Suprapubic skin (tissue), 4 donors: ENCODE results near the gene RGS7. TPM values are rescaled to one million over a fixed set of nuclear protein-coding genes. Genes with fewer than 3 reads are reported as not detected.

Source experiments
- DNase-seq, 2 donors: peaks; one replicate each; pipeline ENCODE4 v3.0.0-alpha.2; 2019; ENCODE audit warnings: low spot score in 2 of 2
- H3K27ac ChIP-seq: fragments of 200-600 bp; sonication (generic); one replicate; pipeline ENCODE4 v1.5.1; 2019
- H3K27me3 ChIP-seq: fragments of 200-600 bp; sonication (generic); one replicate; pipeline ENCODE4 v1.5.1; 2019
- H3K36me3 ChIP-seq: fragments of 200-600 bp; sonication (generic); one replicate; pipeline ENCODE4 v1.5.1; 2019
- H3K4me1 ChIP-seq: fragments of 200-600 bp; sonication (generic); one replicate; pipeline ENCODE4 v1.5.1; 2019
- H3K4me3 ChIP-seq: fragments of 200-600 bp; sonication (generic); one replicate; pipeline ENCODE4 v1.5.1; 2019; ENCODE audit warnings: mild to moderate bottlenecking
- H3K9me3 ChIP-seq: fragments of 200-600 bp; sonication (generic); one replicate; pipeline ENCODE4 v1.5.1; 2019
- CTCF ChIP-seq, 2 donors: fragments of 200-600 bp in 1 of 2; fragments of 450-650 bp in 1 of 2; sonication (generic) in 1 of 2; IDR thresholded peaks; one replicate each; pipeline ENCODE4 v1.5.1; 2016 to 2019; ENCODE audit warnings: antibody characterized with exemption in 2 of 2, mild to moderate bottlenecking in 1 of 2, moderate library complexity in 1 of 2
- EP300 ChIP-seq: sonication (generic); formaldehyde crosslinking; IDR thresholded peaks from one replicate; pipeline ENCODE4 v1.6.1; 2017; ENCODE audit warnings: antibody characterized with exemption
- POLR2A ChIP-seq, 2 donors: fragments of 450-650 bp; IDR thresholded peaks; one replicate each; pipeline ENCODE4 v1.6.1; 2017; ENCODE audit warnings: antibody characterized with exemption in 2 of 2, mild to moderate bottlenecking in 2 of 2, moderate library complexity in 2 of 2
- POLR2AphosphoS5 ChIP-seq, 3 donors: sonication (generic); formaldehyde crosslinking; IDR thresholded peaks; one replicate each; pipeline ENCODE4 v1.6.1; 2017; ENCODE audit warnings: antibody characterized with exemption in 3 of 3
- WGBS: methylation state at CpG from one replicate; pipeline ENCODE4 v1.1.5; 2018; 5-methylcytosine and 5-hydroxymethylcytosine counted together
- total RNA-seq, 4 donors: library from RNA; depleted of rRNA; stranded (reverse); fragments of >200 nt; gene quantifications; one replicate each; pipeline ENCODE4 v1.1.0, GENCODE V29; 2016

RGS7 gene
- total RNA-seq, 4 donors from 2014 or later, result not detected

DNA sequence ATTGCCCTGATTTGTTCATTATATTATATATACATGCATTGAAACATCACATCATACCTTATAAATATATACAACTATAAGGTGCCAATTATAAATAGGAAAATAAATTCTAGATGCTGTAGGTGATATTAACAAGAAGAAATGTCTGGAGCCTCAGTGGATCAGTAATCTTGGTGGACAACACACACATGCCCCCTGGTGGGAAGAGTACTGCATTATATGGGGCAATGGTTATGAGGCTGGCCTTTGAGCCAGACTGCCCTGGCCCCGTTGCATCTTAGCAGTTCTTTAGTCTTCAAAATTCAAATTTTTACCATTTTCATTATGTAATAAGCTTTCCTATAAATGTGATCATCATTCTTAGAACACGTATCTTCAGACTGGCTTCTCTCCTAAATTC is 410.1 kb downstream of the RGS7 start:
- no peak for DNase-seq
- H3K27ac ChIP-seq, result no peak overlapping the region

DNA sequence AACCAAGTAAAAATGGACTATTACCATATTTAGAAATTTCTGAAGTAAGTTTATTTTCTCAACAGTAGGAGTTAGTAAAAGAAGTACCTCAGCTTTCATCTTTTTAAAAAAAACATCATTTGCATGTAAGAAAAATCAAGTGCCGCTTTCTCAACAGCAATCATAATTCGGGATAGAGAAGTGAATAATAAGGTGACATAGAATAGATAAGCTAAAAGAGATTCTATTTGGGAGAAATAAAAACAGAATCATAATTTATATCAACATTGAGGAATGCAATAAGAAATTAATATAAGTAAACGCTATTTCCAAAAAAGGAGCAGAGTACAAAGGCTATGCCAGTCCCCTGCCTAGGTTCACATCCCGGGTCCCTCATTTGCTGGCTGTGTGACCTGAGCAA is 414.1 kb downstream of the RGS7 start:
- no peaks in the 10 kb centered on the region for H3K4me1 ChIP-seq
- TF ChIP-seq EP300 (no peak), CTCF (IDR thresholded peaks at IDR 0.05) (no peak), POLR2A (IDR thresholded peaks at IDR 0.05) (no peak), POLR2AphosphoS5 (IDR thresholded peaks at IDR 0.05) (no peak)
- no peaks in the 10 kb centered on the region for H3K36me3 ChIP-seq
- H3K27me3 ChIP-seq, result no peaks in the 10 kb centered on the region
- 91% methylated on average over 4 of the region's 4 CpGs for WGBS
- no peak for DNase-seq
- no peak overlapping the region for H3K27ac ChIP-seq
- H3K9me3 ChIP-seq, result peaks cover under 1% of the 10 kb centered on the region
- H3K4me3 ChIP-seq, result no peak overlapping the region

More for the DNA sequence above, 410.1 kb downstream of the RGS7 start:
- Histone ChIP-seq H3K4me3 (no peak overlapping the region), H3K4me1 (no peaks in the 10 kb centered on the region), H3K36me3 (no peaks in the 10 kb centered on the region), H3K9me3 (no peaks in the 10 kb centered on the region), H3K27me3 (no peaks in the 10 kb centered on the region)
- 72% methylated on average over 2 of the region's 2 CpGs for WGBS
- TF ChIP-seq EP300, result no peak
- TF ChIP-seq POLR2A (IDR thresholded peaks at IDR 0.05), result no peak
- no peak for TF ChIP-seq CTCF (IDR thresholded peaks at IDR 0.05)
- TF ChIP-seq POLR2AphosphoS5 (IDR thresholded peaks at IDR 0.05), result no peak

DNA sequence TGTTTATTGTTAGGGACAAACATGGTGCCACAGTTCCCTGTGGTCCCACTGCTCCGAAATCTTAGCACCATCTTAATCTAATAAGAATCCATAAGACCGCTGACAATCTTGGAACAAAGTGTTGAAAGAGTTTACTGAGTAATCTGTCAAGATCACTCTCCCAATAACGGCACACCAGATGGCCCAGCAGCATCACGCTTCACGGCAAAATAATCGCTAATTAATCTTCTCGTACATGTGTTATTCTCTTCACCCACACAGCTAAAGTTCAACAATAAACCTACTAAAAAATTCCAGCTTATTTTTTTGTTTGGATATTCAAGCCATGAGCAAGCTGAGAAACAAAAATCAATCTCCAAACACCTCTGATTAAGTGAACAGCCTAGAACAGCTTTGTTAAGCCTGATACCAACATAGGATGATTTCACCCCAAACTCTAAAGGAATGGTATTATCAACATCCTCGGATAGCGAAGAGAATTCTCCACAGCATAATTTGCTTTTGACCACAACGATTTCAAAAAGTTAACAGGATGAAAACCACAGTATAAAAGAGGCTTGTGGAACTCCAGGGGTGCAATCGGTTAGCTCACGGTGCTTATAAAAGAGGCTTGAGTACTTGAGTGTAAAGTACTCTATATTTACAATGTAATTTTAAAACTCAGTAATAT is 415.2 kb downstream of the RGS7 start:
- Histone ChIP-seq H3K36me3 (no peaks in the 10 kb centered on the region), H3K27ac (no peak overlapping the region), H3K27me3 (no peaks in the 10 kb centered on the region), H3K4me1 (no peaks in the 10 kb centered on the region), H3K4me3 (no peak overlapping the region), H3K9me3 (peaks cover 11% of the 10 kb centered on the region)
- WGBS, result 74% methylated on average over 12 of the region's 12 CpGs
- no peak for DNase-seq
- no peak for TF ChIP-seq EP300
- TF ChIP-seq CTCF (IDR thresholded peaks at IDR 0.05), result no peak
- no peak for TF ChIP-seq POLR2A (IDR thresholded peaks at IDR 0.05)
- no peak for TF ChIP-seq POLR2AphosphoS5 (IDR thresholded peaks at IDR 0.05)

GRCh38 chr1:240936911-240937668 is 419.9 kb downstream of the RGS7 start:
- WGBS, result 91% methylated on average over 11 of the region's 11 CpGs
- Histone ChIP-seq H3K36me3 (no peaks in the 10 kb centered on the region), H3K9me3 (peaks cover 12% of the 10 kb centered on the region), H3K27ac (no peak overlapping the region), H3K27me3 (no peaks in the 10 kb centered on the region), H3K4me3 (no peak overlapping the region), H3K4me1 (no peaks in the 10 kb centered on the region)
- TF ChIP-seq POLR2AphosphoS5 (IDR thresholded peaks at IDR 0.05) (no peak), EP300 (no peak), CTCF (IDR thresholded peaks at IDR 0.05) (no peak), POLR2A (IDR thresholded peaks at IDR 0.05) (no peak)
- no peak for DNase-seq

DNA sequence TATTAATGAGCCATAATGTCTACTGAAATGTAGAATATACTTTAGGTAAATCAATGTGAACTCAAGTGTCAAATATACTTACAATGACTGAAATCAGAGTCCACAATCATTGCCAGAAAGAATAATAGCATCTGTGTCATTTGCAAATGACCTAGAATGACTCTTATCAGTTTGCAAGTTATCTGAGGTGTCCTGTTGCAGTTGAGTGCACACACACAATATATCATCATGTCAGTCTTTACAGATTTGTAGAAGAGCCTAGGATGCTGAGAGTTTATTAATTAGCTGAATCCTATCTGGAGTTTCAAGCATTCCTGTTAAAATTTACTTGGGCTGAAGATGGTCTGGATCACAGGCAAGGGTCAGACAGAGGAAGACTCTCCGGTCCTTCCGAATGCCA is 421.1 kb downstream of the RGS7 start:
- Histone ChIP-seq H3K9me3 (peaks cover 18% of the 10 kb centered on the region), H3K4me1 (no peaks in the 10 kb centered on the region), H3K36me3 (no peaks in the 10 kb centered on the region), H3K27me3 (no peaks in the 10 kb centered on the region), H3K4me3 (no peak overlapping the region), H3K27ac (no peak overlapping the region)
- no peak for DNase-seq
- TF ChIP-seq CTCF (IDR thresholded peaks at IDR 0.05), result no peak
- no peak for TF ChIP-seq POLR2AphosphoS5 (IDR thresholded peaks at IDR 0.05)
- TF ChIP-seq POLR2A (IDR thresholded peaks at IDR 0.05), result no peak
- TF ChIP-seq EP300, result no peak
- 92% methylated on average over 2 of the region's 2 CpGs for WGBS
